K562 (cell line): ENCODE results near the gene SMAD4. TPM values are rescaled to one million over a fixed set of nuclear protein-coding genes. Genes with fewer than 3 reads are reported as not detected.

ENCODE experiments used
- ATAC-seq: fragments of 200-7000 bp; cut with Tn5 transposase; 3 replicates; pipeline ENCODE4 v1.9.1; 2020; ENCODE audit warnings: moderate library complexity
- BruUV-seq: library from RNA; stranded (reverse); fragments of 400-500 nt; replicated peaks from 2 replicates; lab custom pipeline; 2021; lab: Mats Ljungman, UMichigan
- CTCF ChIA-PET: fragments of 300-600 bp; formaldehyde crosslinking; extraction: SDS; loops from one replicate; lab custom pipeline; 2021; ENCODE audit warnings: low intra/inter-chr PET ratio; lab: Yijun Ruan, JAX
- POLR2A ChIA-PET: fragments of 300-600, 350-650 bp; sonication (Branson Sonifier 250); formaldehyde crosslinking; extraction: SDS; loops from one replicate; lab custom pipeline; 2021; ENCODE audit warnings: antibody characterized with exemption, inconsistent platforms; lab: Yijun Ruan, JAX
- DNase-seq, 4 experiments: peaks; one replicate each; pipeline versions ENCODE4 v3.0.0 to v3.0.0-alpha.2; 2011 to 2018; ENCODE audit warnings: low spot score in 3 of 4, mixed read lengths in 3 of 4; ENCODE audit errors: extremely low read depth in 1 of 4
- FAIRE-seq: peaks from 2 replicates; lab custom pipeline; 2011; peaks lifted over from hg19 to GRCh38; lab: Jason Lieb, UNC
- H2AFZ ChIP-seq: 2 replicates; pipeline ENCODE4 v1.6.0; 2011; ENCODE audit warnings: low read depth, low read length, control low read depth, inconsistent platforms
- H3K27ac ChIP-seq: fragments of 200-600 bp; 3 replicates; pipeline ENCODE4 v1.8.0; 2011; ENCODE audit warnings: low read depth, mild to moderate bottlenecking, control low read depth, inconsistent platforms, low read length, moderate library complexity, mixed read lengths; ENCODE audit errors: extremely low read depth
- H3K27me3 ChIP-seq, 2 experiments: fragments of 300-600 bp in 1 of 2; 2 replicates in 1 of 2; 3 replicates in 1 of 2; pipeline versions ENCODE4 v1.6.0 to v1.8.0; 2011; ENCODE audit warnings: inconsistent platforms in 2 of 2, low read length in 2 of 2, mild to moderate bottlenecking in 1 of 2, mixed read lengths in 1 of 2, moderate library complexity in 1 of 2; ENCODE audit not compliant: control insufficient read depth in 2 of 2, insufficient read depth in 2 of 2
- H3K36me3 ChIP-seq: fragments of 300-600 bp; 3 replicates; pipeline ENCODE4 v1.8.0; 2011; ENCODE audit warnings: mild to moderate bottlenecking, low read length, inconsistent platforms; ENCODE audit not compliant: control insufficient read depth, insufficient read depth
- H3K4me1 ChIP-seq, 2 experiments: fragments of 200-600 bp in 1 of 2; replicated peaks in 1 of 2; 2 replicates in 1 of 2; 3 replicates in 1 of 2; pipeline versions ENCODE4 v1.5.1 to v1.8.0; 2011; ENCODE audit warnings: inconsistent platforms in 2 of 2, low read length in 2 of 2, mild to moderate bottlenecking in 1 of 2, mixed read lengths in 1 of 2, moderate library complexity in 1 of 2; ENCODE audit not compliant: control insufficient read depth in 2 of 2, insufficient read depth in 2 of 2
- H3K4me2 ChIP-seq: 2 replicates; pipeline ENCODE4 v1.6.1; 2011; ENCODE audit warnings: low read length, control low read depth, inconsistent platforms, mixed read lengths; ENCODE audit not compliant: insufficient read depth
- H3K4me3 ChIP-seq: fragments of 200-600 bp; sonication (generic), shearing (Covaris generic); 2 replicates; pipeline ENCODE4 v1.5.1; 2016; ENCODE audit warnings: control low read depth, inconsistent platforms
- H3K79me2 ChIP-seq: fragments of 200-600 bp; 3 replicates; pipeline ENCODE4 v1.8.0; 2011; ENCODE audit warnings: low read length, inconsistent platforms; ENCODE audit not compliant: control insufficient read depth, insufficient read depth
- H3K9ac ChIP-seq, 2 experiments: 2 replicates each; pipeline versions ENCODE4 v1.6.0 to v1.6.1; 2011; ENCODE audit warnings: low read depth in 2 of 2, low read length in 2 of 2, control low read depth in 1 of 2, inconsistent platforms in 1 of 2, mild to moderate bottlenecking in 1 of 2, mixed read lengths in 1 of 2; ENCODE audit not compliant: insufficient read depth in 1 of 2
- H3K9me1 ChIP-seq: one replicate; pipeline ENCODE4 v1.6.0; 2011; ENCODE audit warnings: inconsistent platforms, mild to moderate bottlenecking, low read length, moderate library complexity; ENCODE audit not compliant: control insufficient read depth, insufficient read depth
- H3K9me3 ChIP-seq: replicated peaks from 2 replicates; pipeline ENCODE4 v1.5.1; 2011; ENCODE audit warnings: low read depth, low read length, inconsistent platforms; ENCODE audit not compliant: control insufficient read depth, insufficient read depth
- H4K20me1 ChIP-seq: replicated peaks from 2 replicates; pipeline ENCODE4 v1.6.1; 2011; ENCODE audit warnings: low read length, inconsistent platforms, mixed read lengths; ENCODE audit not compliant: control insufficient read depth, insufficient read depth
- ADNP ChIP-seq: fragments of 200-800 bp; sonication (Bioruptor generic); IDR thresholded peaks from 2 replicates; pipeline ENCODE4 v1.6.1; 2016; ENCODE audit warnings: missing genetic modification characterization, missing compliant biosample characterization
- CHD2 ChIP-seq: IDR thresholded peaks from 2 replicates; pipeline ENCODE4 v1.6.1; 2011; ENCODE audit warnings: low read depth, low read length
- CREBBP ChIP-seq: IDR thresholded peaks from one replicate; pipeline ENCODE4 v1.6.1; 2012; ENCODE audit warnings: low read depth, mild to moderate bottlenecking, control low read depth, inconsistent platforms, low read length
- CUX1 ChIP-seq: fragments of 200-800 bp; sonication (Bioruptor generic); IDR thresholded peaks from 2 replicates; pipeline ENCODE4 v1.6.1; 2016; ENCODE audit warnings: missing genetic modification characterization, missing compliant biosample characterization
- E4F1 ChIP-seq: fragments of 250-450 bp; sonication (Bioruptor Pico); IDR thresholded peaks from 2 replicates; pipeline ENCODE4 v1.5.0; 2021; ENCODE audit warnings: mild to moderate bottlenecking, borderline replicate concordance
- ETV1 ChIP-seq: fragments of 450-650 bp; conservative IDR thresholded peaks from 2 replicates; pipeline ENCODE4 v1.6.1; 2016; ENCODE audit warnings: missing genetic modification characterization, control low read depth, low read depth, missing compliant biosample characterization
- FIP1L1 ChIP-seq: fragments of 200-400 bp; formaldehyde crosslinking; IDR thresholded peaks from 2 replicates; pipeline ENCODE4 v1.6.1; 2018; ENCODE audit warnings: mild to moderate bottlenecking, low read depth, low read length; ENCODE audit not compliant: poor library complexity, severe bottlenecking
- GATAD2A ChIP-seq: fragments of 450-650 bp; IDR thresholded peaks from 2 replicates; pipeline ENCODE4 v1.6.1; 2017
- LCOR ChIP-seq: sonication (generic); formaldehyde crosslinking; IDR thresholded peaks from 2 replicates; pipeline ENCODE4 v1.8.0; 2022; ENCODE audit warnings: mild to moderate bottlenecking, missing genetic modification reagents
- SIRT6 ChIP-seq: IDR thresholded peaks from one replicate; pipeline ENCODE4 v1.6.1; 2012; ENCODE audit warnings: low read depth, mild to moderate bottlenecking, control low read depth, inconsistent platforms, low read length, moderate library complexity
- STAT6 ChIP-seq: sonication (generic); formaldehyde crosslinking; IDR thresholded peaks from 2 replicates; pipeline ENCODE4 v1.8.1; 2023; ENCODE audit warnings: mild to moderate bottlenecking, missing genetic modification reagents
- ZNF224 ChIP-seq: sonication (generic); formaldehyde crosslinking; IDR thresholded peaks from 2 replicates; pipeline ENCODE4 v1.8.0; 2022; ENCODE audit warnings: mild to moderate bottlenecking, missing genetic modification reagents
- ZNF436 ChIP-seq: fragments of 250-450, 450-650 bp; sonication (Bioruptor Pico); formaldehyde crosslinking; IDR thresholded peaks from 2 replicates; pipeline ENCODE4 v1.7.0; 2020; ENCODE audit warnings: mild to moderate bottlenecking
- WGBS: fragments of 100-300 bp; shearing (Covaris generic); methylation state at CpG from one replicate; pipeline ENCODE4 v1.1.6; 2016; ENCODE audit warnings: low coverage, mixed read lengths; ENCODE audit not compliant: insufficient coverage; ENCODE audit errors: missing lambda C conversion rate; 5-methylcytosine and 5-hydroxymethylcytosine counted together
- in situ Hi-C: fragments of 300-500 bp; cut with MboI; formaldehyde crosslinking; loops from 4 replicates; pipeline ENCODE4 v1.15.0; 2018; ENCODE audit warnings: inconsistent platforms, mixed read lengths
- intact Hi-C: fragments of 100-400 bp; cut with micrococcal nuclease; formaldehyde crosslinking; loops from 2 replicates; pipeline ENCODE4 v1.14.2; 2022
- polyA plus RNA-seq, 8 experiments: library from polyadenylated mRNA; depleted of rRNA in 4 of 8; stranded (reverse) in 5 of 8; unstranded in 3 of 8; fragments of >200 nt; fragmentation: Nextera tagmentation in 2 of 8; fragmentation: Illumina TruSeq in 1 of 8; extraction: Ambion mirVana in 2 of 8; extraction: Trizol in 1 of 8; gene quantifications; 2 replicates each; pipeline versions ENCODE4 v1.2.1 to v1.2.3, GENCODE V29; 2011 to 2014; ENCODE audit warnings: inconsistent platforms in 1 of 8, missing spikeins in 1 of 8
- total RNA-seq, 7 experiments: library from RNA; depleted of rRNA in 6 of 7; stranded (reverse); fragments of >200 nt in 6 of 7; fragmentation: Illumina TruSeq in 2 of 7; extraction: Trizol in 2 of 7; gene quantifications; 2 replicates each; pipeline versions ENCODE4 v1.2.1 to v1.2.3, GENCODE V29; 2011 to 2021; ENCODE audit warnings: low replicate concordance in 1 of 7

The SMAD4 gene
- total and polyA plus RNA-seq, 9 of the 15 experiments (the other 6 are each of a cell fraction or from before 2014, with no cell fraction given) = 5.7 to 55.0 (median 39.4) TPM

GRCh38 chr18:51070545-51070944, 40.5 kb downstream of the SMAD4 start:
- no peak overlapping the region for H2AFZ ChIP-seq
- ATAC-seq (no peak), FAIRE-seq (no peak), DNase-seq (no peak)
- no TSS peak for BruUV-seq
- ChIA-PET POLR2A (no interaction called here), CTCF (no interaction called here)
- H3K79me2 ChIP-seq = peaks cover 7% of the 10 kb centered on the region; the same call in 2 of the 3 replicates
- in situ Hi-C loops (no loop called here), intact Hi-C loops (no loop called here)
- H3K9ac ChIP-seq = no peak overlapping the region
- no peaks in the 10 kb centered on the region for H3K27me3 ChIP-seq
- no peaks in the 10 kb centered on the region for H3K9me3 ChIP-seq
- no peaks in the 10 kb centered on the region for H4K20me1 ChIP-seq
- H3K4me1 ChIP-seq = no peaks in the 10 kb centered on the region
- no peak overlapping the region for H3K4me2 ChIP-seq
- no peaks in the 10 kb centered on the region for H3K9me1 ChIP-seq
- WGBS = 83% methylated on average over 2 of the region's 2 CpGs
- H3K27ac ChIP-seq = no peak overlapping the region
- no peak overlapping the region for H3K4me3 ChIP-seq
- peaks cover 50% of the 10 kb centered on the region for H3K36me3 ChIP-seq
- TF ChIP-seq CHD2 (no peak), CREBBP (no peak), GATAD2A (no peak), ADNP (tag) (no peak), ZNF224 (CRISPR knock-in tag) (no peak), LCOR (CRISPR knock-in tag) (no peak), ETV1 (tag) (no peak), ZNF436 (CRISPR knock-in tag) (no peak), CUX1 (CRISPR knock-in tag) (no peak), FIP1L1 (no peak), STAT6 (no peak), E4F1 (no peak), SIRT6 (no peak)
